DMS 273 (cell line): ENCODE results near the gene RAB11FIP3.
"Not testable (repeated sequence)": the region's sequence is repeated elsewhere in the genome, so short reads cannot be mapped to it uniquely, and the experiment has no call there.

ENCODE experiments used
- DNase-seq: peaks from one replicate; lab custom pipeline; 2025; ENCODE audit not compliant: unreplicated experiment; lab: John Stamatoyannopoulos, UW

RAB11FIP3 gene, protein sequence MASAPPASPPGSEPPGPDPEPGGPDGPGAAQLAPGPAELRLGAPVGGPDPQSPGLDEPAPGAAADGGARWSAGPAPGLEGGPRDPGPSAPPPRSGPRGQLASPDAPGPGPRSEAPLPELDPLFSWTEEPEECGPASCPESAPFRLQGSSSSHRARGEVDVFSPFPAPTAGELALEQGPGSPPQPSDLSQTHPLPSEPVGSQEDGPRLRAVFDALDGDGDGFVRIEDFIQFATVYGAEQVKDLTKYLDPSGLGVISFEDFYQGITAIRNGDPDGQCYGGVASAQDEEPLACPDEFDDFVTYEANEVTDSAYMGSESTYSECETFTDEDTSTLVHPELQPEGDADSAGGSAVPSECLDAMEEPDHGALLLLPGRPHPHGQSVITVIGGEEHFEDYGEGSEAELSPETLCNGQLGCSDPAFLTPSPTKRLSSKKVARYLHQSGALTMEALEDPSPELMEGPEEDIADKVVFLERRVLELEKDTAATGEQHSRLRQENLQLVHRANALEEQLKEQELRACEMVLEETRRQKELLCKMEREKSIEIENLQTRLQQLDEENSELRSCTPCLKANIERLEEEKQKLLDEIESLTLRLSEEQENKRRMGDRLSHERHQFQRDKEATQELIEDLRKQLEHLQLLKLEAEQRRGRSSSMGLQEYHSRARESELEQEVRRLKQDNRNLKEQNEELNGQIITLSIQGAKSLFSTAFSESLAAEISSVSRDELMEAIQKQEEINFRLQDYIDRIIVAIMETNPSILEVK

DNA sequence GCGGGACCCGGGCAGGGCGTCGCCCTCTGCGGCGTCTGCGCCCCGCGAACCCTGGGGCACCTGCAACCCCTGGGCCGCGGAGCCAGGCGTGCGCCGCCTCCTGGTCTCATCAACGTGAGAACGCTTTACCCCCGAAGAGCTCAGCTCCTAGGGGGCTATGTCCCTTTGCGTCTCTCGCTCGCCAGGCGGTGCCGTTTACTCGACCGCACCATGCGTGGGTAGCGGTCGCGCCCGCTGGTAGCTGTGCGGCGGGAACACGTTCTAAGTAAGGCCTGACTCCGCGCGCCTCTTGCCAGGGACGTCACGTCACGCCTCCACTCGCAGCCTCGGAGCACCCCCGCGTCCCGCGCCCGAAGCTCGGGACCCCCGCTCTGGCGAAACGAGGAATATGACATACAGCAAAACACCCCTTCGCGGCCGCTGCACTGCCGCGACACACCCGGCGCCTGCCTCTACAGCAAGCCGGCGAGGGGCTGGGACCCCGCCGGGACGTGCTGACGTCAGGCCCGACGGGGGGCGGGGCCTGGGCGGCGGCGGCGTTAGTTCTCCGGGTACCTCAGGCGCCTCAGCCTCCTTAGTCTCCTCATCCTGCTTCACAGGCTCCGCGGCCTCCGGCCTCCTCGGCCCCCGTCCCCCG, at the start of gene RAB11FIP3:
Gene RAB11FIP3 (plus strand): TSS at position 568 of the 637 bp plus-strand sequence. CDS start 358 bp downstream, outside the sequence.
- peak; percentile 92 for DNase-seq

DNA sequence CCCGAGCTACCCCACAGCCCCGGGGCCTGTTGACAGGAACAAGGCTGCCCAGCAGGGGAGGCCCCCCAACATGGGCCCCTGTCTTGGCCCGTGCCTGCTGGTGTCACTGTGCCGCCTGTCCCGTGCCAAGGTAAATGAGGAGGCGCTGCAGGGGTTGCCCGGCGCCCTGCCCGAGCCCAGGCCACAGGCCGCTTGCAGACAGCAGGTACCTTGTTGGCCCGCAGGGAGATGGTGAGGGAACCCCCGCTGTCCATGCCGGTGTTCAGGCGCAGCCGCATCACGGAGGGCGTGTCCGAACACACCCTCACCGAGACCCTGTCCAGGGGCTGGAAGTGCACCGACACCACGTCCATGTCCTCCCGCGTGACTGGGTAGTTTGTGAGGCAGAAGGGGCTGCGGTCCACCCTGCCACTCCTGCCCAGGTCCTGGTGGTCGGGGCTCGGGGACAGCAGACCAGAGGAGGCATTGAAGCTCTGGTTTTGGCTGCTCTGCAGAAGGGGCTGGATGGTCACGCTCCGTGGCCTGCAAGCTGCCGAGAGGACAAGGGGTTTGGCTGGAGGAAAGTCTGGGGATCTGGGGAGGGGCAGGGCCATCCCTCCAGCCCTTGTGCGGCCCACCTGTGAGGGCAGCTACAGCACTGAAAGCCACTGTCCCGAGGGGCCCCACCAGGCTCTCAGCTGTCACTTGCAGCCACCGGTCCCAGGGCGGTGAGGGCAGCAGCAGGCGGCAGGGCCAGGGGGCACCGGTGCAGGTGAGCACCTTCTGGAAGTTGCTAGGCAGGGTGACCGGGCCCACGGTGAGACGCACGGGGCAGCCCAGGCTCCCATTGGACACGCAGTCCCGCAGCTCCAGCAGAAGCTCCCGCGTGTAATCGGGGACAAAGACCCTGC, 49.3 kb upstream of the RAB11FIP3 start:
- DNase-seq = no peak

DNA sequence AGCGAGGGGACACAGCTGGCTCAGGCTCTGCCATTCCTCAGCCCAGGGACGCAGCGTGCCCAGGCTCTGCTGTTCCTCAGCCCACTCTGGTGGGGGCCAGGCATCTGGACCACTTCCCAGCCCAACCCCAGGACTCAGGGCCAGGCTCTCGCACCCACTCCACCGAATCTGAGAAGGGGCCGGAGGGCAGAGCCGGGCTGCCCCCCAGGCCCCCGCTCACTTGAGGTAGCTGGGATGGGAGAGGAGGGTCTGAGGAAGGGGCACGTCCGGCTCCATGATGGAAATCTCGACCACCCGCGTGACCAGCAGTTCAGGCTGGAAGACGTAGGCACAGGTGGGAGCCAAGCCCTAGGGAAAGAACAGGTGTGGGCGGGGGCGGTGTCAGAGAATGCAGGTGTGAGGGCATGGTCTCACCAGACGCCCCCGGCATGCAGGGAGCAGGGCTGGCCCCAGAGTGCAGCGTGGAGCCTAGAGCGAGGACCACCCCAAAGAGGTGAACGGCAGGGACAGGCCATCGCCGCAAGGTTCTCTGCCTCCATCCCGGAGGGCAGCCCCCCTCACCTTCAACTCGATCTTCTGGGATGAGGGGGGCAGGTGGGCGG, 48.5 kb upstream of the RAB11FIP3 start:
- no peak for DNase-seq

DNA sequence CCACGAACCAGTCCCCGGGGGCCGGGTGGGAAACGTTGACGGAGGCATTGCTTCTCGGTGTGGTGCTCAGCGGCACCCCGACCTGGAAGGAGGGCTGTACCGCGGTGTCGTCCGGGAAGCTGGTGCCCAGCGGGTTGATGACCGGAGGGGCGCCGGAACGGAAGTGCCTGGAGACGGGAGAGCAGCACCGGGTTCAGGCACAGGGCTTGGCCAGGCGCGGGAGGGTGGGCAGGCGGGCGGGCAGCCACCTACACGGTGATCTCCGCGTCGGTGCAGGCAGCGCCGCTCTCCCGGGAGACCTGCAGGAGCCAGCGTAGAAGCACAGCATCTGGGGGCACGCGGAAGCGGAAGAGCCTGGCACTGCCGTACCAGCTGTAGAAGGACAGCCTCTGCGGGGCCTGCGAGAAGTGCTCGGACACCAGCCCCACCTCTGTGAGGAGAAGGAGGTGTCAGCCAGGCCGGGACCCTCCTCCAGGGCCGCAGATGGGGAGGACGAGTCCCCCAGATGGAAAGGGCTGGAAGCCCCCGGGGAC, 48.0 kb upstream of the RAB11FIP3 start:
- no peak for DNase-seq

DNA sequence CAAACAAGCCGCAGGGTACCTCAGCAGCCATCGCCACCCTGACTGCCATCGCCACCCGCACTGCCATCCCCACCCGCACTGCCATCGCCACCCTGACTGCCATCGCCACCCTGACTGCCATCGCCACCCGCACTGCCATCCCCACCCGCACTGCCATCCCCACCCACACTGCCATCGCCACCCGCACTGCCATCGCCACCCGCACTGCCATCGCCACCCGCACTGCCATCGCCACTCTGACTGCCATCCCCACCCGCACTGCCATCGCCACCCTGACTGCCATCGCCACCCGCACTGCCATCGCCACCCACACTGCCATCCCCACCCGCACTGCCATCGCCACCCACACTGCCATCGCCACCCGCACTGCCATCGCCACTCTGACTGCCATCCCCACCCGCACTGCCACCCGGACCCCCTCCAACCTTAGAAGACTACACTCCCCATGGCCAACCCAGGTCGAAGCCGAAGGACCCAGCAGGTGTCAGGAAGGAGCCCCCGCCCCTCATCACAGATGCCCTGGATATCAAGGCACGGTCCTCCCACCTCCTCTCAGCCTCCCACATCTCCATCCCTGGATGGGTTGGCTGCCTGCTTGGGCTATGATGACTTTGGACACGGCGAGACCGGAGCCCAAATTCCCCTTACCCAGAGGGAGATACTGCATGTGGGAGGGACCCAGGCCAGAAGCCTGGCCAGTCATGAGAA, 47.2 kb upstream of the RAB11FIP3 start:
- not testable (repeated sequence) for DNase-seq

DNA sequence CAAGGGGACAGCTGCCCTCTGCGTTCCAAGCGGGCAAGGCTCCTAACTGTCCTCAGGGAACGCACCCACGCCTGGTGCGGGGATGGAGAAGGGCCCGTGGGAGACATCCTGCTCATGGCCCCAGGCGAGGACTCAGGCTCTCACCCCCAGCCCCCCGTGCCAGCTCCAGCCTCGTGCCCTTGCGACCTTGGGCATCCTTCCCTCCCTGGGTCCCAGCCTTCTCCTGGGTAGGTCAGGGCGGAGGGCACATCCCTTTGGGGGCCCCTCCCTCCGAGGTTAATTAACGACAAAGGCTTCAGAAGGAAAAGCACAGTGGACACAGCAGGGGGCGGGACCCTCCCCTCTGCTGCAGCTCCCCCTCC, 46.6 kb upstream of the RAB11FIP3 start:
- no peak for DNase-seq

DNA sequence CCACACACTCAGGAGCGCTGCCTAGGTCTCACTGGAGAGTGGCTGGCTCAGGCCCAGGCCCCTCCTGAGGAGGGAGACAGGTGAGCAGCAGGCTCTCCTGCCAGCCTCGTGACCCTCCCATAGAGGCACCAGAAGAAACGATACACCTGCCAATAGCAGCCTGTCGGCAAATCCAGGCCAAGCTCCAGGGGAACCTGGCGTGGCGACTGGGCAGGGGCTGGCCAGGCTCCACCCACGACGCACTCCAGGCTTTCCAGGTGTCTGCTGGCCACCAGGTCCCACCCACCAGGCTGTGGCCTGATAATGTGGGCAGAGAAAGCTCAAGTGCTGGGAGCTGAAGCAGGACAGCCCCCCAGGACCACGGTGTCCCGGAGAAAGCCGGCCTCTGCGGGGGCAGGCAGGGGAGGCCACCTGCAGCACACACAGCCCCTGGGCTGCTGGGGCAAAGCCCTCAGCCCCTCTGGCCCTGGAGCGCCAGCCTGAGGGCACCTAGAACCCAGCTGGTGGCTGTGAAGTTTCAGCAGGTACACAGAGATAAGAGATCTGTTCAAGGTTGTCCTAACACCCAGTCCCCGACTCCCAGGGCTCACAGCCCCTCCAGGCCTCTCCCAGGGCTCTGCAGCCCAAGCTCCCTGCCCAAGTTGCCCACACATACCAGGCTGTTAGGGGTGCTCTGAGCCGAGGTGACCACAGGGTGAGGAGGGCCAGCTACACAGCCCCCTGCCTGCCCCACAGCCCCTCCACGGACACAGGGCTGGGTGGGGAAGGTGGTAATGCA, 46.1 kb upstream of the RAB11FIP3 start:
- no peak for DNase-seq

DNA sequence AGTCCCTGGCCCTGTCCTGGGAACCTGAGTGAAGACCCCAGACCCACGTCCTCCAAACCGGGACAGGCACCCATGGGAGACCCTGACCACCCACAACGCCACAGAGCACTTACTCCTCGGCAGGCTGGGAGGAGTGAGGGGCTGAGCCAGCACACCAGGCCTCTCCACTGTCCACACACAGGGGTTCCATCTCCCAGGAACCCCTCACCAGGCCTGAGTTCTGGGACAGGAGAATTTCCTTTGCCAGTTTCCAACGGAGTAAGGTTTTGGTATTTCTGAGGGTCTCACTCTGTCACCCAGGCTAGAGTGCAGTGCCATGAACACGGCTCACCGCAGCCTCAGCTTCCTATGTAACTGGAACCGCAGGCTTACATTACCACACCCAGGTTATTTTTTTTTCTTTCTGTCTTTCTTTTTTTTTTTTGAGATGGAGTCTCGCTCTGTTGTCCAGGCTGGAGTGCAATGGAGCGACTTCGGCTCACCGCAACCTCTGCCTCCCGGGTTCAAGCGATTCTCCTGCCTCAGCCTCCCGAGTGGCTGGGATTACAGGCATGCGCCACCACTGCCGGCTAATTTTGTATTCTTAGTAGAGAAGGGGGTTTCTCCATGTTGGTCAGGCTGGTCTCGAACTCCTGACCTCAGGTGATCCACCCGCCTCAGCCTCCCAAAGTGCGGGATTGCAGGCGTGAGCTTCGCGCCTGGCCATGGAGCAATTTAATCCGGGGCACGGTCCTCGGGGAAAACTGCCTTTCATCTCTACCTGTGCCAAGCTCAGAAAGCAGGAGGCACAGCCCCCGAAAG, 45.3 kb upstream of the RAB11FIP3 start:
- no peak for DNase-seq

DNA sequence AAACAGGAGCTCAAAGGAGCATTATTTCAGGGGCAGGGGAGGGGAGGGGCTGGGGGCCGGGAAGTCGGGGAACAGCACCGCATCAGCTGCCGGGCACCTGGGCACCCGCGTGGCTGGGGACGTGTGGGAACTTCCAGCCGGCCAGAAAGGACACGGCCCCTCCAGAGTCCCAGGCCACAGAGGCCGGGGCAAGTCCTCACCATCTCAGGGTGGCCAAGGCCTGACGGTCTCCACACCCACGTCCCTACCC, 44.8 kb upstream of the RAB11FIP3 start:
- DNase-seq = no peak

DNA sequence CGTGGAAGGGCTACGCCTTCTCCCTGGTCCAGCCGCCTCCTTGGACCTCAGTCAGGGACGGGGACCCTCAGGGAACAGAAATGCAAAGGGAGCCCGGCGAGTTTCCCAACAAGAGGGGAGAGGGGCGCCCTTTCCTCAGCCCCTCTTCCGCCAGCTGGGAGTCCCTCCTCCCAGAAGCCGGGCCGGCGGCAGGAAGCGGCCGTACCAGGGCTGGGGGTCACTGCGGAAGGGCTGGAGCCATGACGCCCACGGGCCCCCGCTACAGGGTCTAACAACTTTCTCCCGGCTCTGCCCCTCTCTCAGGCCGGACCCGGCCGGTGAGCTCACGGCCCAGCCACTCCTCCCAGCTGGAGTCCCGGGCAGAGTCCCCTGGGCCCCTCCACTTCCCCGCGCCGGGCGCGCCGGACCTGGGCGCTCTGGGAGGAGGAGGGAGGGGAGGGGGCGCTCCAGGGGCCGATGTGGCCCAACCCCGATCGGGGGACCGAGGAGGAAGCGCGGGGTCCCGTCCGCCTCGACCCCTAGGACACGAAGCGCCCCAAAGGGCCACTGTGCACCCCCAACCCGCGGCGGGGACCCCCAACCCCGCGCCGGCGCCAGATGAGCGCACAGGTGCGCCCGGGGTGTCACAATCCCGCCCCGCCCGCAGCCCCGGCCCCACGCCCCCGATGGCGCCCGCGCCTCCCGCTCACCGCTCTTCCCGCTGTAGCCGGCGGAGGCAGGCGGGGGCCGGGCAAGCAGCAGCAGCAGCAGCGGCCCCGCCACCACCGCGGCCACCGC, 44.2 kb upstream of the RAB11FIP3 start:
- DNase-seq = peak; percentile 77

DNA sequence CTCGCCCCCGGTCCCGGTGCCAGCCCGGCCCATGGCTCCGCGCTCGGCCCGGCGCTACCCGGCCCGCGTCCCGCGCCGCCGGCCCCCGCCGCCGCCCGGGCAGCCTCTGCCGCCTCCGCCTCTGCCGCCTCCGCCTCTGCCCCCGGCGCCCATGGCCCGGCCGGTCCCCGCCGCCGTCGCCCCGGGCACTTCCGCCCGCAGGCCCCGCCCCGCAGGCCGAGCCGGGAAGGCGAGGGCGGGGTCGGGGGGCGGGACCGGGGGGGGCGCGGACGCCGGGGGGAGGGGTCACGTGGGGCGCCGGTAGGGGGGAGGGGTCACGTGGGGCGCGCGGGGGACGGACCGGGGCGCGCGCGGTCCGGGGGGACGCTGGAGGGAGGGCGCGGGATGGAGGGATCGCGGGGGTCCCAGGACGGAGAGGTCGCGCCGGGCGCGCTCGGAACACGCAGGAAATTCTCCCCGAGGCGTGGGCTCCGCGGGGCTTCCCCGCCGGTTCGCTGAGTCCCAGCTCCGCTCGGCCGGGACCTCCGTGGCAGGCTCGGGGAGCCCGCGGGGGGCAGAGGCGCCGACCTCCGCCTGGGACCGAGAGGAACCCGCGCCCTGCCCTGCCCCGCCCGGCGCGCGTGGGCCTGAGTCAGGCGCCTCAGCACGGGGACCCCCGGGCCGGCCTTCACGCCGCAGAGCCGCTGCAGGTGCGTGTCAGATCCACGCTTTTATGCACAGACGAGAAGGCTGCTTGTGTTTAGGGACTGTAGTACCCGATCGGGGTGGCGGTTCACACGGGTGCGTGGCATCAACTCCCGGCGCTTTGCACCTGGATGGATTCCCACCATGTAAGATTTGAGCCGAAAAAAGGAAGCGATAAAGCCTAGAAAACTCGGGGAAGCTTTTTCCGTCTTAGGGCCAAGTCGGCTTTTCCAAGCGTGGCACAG, 43.4 kb upstream of the RAB11FIP3 start, which contains the start of gene PGAP6:
Gene PGAP6 (minus strand): TSS at position 190 of the 929 bp plus-strand sequence. CDS start 157 bp downstream, at position 33.
- peak; percentile 80 for DNase-seq

DNA sequence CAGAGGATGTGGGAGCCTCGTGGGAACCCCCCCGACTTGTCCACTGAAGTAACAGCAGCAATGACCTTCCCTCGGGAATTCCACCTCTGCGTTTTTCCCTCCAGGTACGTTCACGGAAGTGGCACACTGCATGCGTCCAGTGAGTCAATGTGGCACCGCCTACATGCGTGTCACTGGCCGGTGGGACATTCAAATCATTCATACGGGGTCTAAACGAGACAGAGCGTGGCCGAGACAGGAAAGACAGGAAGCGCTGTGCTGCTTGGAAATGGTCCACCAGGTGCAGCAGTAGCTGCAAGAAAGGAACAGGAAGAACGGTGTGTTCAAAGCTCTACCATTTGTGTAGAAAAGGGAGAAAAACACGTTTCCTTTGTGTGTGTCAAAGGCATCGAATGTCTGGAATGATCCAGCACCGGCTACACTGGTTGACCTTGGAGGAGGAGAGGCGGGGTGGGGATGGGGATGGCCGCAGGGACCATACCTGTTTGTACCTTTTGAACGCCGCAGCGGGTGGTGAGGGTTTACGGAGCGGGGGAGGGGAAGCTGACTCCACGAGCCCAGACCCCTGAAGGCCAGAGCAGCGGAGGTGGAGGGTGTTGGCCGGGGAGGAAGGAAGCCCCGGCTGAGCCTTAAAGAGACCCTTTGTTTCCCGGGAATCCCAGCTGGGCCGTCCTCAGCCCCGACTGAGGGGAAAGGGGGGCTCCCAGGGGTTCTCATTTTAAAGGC, 42.0 kb upstream of the RAB11FIP3 start:
- no peak for DNase-seq

DNA sequence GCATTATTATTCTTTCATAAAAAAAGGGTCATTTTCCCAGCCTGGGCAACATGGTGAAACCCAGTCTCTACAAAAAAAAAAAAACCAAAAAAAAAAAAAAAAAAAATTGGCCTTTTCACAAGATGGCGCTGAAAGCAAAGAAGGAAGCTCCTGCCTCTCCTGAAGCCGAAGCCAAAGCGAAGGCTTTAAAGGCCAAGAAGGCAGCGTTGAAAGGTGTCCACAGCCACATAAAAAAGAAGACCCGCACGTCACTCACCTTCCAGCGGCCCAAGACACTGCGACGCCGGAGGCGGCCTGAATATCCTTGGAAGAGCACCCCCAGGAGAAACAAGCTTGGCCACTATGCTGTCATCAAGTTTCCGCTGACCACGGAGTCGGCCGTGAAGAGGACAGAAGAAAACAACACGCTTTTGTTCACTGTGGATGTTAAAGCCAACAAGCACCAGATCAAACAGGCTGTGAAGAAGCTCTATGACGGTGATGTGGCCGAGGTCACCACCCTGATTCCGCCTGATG, 38.8 kb upstream of the RAB11FIP3 start:
- DNase-seq = no peak

DNA sequence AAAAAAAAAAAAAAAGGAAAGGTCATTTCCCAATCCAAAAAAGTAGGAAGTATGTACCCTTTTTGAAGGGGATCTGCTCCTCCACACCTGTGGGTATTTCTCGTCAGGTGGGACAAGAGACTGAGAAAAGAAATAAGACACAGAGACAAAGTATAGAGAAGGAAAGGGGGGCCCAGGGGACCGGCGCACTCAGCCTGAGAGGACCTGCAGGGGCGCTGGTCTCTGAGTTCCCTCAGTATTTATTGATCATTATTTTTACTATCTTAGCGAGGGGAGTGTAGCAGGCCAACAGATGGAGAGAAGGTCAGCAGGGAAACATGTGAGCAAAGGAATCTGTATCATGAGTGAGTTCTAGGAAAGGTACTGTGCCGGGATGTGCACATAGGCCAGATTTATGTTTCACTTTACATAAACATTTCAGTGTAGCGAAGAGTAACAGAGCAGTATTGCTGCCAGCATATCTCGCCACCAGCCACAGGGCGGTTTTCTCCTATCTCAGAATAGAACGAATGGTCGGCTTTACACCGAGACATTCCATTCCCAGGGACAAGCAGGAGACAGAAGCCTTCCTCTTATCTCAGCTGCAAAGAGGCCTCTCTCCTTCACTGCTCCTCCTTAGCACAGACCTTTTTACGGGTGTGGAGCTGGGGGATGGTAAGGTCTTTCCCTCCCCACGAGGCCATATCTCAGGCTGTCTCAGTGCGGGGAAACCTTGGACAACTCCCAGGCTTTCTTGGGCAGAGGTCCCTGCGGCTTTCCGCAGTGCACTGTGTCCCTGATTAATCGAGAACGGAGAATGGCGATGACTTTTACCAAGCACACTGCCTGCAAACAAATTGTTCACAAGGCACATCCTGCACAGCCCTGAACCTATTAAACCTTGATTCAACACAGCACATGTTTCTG, 37.4 kb upstream of the RAB11FIP3 start:
- not testable (repeated sequence) for DNase-seq
